SHP77 treated with DMSO at 0.1 percent for 48 hours (cell line): ENCODE data around the gene THBD.

Experiments used
- DNase-seq: peaks from one replicate; lab custom pipeline; 2025; lab: John Stamatoyannopoulos, UW

Gene THBD

GRCh38 chr20:23049201-23050075 is at the start of gene THBD:
TSS of gene THBD (minus strand) at chr20:23049672. CDS start at chr20:23049504, 168 bp downstream.
- DNase-seq: no peak

DNA sequence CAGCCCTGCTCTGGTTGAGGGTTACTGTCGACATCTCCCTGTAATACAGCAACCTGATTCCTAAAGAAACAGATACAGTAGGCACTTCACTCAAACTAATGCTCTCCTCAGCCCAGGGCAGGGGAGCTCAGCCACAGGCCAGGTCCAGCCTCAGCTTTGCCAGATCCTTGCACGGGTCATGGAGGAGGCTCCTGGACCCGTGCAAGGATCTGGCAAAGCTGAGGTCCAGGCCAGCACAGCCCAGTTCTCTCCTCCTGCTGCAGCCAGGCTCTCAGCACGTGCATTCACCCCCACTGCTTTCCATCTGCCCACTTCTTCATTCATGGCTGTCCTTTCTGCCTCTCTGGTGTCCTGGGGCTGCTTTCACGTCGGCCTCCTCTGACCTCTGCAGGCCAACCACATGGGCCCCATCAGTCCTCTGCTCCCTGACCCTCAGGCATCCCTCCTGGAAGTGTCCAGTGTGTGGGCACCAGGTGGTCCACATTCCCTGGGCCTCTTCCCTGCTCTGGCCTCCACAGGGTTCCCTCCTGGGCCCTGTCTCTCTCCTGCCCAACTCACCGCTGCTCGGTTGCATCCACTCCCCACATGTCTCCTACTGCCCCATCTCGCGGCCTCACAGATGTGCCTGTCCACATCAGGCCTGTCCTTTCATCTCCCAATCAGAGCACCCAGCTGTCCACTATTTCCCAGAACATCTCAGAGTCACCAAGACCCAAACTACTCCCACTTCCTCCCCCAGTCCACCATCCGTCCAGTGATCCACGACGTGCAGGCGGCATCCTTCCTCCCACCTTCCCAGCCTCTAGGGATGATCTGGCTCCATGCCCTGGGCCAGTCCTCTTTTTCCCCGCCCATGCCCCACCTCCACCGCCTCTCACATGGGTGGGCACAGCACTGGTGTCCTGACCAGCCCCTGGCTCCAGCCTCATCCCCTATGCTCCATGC is 48.4 kb upstream of the THBD start:
- DNase-seq: no peak

GRCh38 chr20:23096986-23097520 is 47.6 kb upstream of the THBD start:
- DNase-seq: no peak

- DNase-seq: no peak
These were observed 46.6 kb upstream of the THBD start for GRCh38 chr20:23096097-23096496.

DNA sequence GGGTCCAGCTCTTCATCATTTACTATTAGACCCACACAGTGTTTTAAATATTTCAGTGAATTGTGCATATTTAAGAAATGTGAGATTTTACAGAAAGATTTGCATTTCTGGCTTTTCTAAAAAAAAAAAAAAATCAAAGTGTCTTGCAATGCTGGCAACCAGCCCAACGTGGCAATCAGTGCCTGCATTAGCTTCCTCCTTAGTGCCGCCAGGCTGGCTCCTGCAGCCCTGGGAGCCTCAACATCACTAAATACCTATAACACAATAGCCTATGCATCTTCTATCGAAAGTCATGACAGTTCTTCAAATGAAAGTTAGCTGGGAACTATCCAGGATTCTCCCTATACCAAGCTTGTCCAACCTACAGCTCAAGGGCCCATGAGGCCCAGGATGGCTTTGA is 46.0 kb upstream of the THBD start:
- no peak for DNase-seq

- no peak for DNase-seq
These were observed 45.5 kb upstream of the THBD start for GRCh38 chr20:23094927-23095326.

DNA sequence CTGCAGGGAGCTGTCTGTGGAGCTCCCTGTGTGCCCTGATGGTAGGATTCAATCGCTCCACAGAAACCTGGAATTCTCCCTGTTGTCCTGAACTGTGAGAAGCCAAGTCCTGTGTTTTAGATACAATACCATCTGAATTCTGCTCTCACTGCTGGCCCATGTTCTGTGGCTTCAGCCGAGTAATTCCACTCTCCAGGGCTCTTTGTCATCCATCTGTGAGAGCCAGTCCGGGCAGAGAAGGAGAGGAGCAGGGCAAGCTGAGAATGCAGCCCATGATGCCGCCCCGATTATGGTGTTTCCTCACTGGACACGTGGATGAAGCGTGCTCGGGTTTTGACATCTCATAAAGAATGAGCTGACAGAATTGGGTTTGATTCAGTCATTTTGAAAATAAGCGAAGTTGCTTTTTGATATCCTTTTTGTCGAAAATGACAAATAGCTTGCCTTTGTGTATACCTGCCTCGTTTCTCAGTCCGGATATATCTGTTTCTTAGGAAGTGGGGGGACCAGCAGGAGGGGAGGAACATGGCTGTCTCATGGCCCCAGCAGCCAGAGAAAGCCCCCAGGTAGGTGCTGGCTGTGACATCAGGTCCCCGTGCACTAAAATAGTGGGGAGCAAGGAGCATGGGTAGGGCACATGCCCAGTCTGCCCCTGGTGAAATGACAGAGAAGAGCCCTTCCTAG is 44.9 kb upstream of the THBD start:
- no peak for DNase-seq

- no peak for DNase-seq
These were observed 44.1 kb upstream of the THBD start for GRCh38 chr20:23093613-23094012.

- no peak for DNase-seq
These were observed 43.5 kb upstream of the THBD start for GRCh38 chr20:23092861-23093495.

GRCh38 chr20:23092384-23092756 is 42.9 kb upstream of the THBD start:
- DNase-seq: peak; percentile 61

DNA sequence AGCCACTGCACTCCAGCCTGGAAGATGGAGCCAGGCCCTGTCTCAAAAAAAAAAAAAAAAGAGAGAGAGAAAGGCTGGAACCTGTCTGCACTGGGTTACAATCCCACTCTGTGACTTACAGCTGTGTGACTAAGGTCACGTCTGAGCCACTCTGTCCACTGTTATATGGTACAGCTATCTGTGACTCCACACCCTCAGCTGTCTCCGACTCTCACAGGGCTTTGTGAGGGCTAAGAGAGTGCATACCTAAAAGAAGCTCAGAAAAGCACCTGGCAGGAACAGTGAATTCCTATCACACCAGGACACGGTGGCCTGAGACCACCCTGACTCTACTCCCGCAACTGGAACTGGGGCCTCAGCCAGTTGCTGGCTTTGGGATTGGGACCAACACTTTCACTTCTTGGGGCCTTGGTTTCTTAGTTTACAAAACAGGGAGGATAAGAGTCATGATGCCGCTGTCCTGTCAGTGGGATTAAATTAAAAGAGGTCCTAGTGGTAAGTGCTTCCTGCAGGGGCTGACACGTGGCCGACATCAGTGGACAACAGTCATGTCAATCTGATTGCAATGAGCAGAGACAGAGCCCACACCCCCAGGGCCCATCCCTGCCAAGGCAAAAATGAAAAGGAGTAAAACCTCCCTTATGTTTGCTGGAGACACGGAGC is 42.4 kb upstream of the THBD start:
- no peak for DNase-seq

- DNase-seq: no peak
These were observed 41.4 kb upstream of the THBD start for GRCh38 chr20:23090878-23091277.

DNA sequence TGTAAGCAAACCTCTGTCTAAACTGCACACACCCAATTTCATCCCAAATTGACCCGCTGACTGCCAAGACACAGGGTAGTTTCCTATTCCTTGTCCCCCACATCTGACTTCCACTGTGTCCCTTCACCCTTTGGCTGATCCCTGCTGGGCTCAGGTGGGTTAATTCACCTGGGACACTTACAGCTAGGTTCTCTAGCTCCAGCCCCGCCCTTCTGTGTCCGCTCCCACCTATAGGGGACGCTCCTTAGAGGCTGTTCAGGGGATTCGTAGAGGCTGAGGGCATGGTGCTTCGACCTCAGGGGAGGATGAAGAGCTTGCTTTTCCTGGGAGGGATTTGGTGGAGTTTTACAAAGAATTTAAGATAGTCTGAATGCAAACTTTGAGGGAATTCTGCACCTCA is 40.7 kb upstream of the THBD start:
- DNase-seq: no peak

DNA sequence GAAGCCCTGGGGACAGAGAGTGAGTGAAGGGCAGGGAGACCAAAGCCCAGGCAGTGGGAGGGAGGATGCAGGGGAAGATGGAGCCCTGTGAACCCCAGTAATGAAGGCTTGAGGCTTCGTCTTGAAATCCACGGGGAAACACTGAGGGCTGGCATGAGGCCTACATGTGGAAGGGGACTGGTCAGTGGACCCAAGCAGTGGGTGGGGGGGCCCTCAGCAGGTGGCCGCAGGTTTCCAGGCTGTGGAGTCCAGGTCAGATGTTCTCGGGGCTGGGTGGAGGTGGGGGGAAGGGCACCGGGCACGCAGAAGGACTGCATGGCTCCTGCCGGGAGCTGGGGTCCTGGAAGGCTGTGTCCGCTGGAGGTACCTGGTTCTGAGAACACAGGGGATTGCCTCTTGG is 39.4 kb upstream of the THBD start:
- DNase-seq: no peak

GRCh38 chr20:23087587-23088251 is 38.2 kb upstream of the THBD start:
- DNase-seq: no peak

- no peak for DNase-seq
These were observed 37.5 kb upstream of the THBD start for GRCh38 chr20:23086931-23087411.

DNA sequence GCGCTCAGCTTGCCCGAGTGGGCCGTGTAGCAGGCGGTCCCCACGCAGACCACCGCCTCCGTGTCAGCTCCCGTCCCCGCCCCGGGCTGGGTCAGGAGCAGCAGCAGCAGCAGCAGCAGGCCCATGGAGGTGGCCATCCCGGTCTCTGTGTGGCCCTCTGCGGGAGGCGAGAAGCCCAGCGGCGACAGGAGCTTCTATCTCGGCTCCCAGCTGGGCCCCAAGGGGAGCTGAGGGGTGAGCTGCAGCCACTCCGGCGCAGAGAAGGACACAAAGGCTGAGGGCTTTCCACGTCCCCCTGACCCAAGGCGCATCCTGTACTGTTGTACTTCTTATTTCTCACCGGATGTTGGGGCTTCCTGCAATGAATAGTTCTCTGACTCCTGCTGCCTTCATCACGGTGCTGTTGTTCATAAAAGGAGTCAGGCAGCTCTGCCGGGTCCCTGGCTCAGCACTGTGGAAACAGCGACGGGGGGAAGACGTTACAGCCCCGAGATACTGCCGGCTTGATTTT is 36.6 kb upstream of the THBD start, which contains the start of gene CD93:
Gene CD93 (minus strand): TSS at position 269 of the 511 bp plus-strand sequence. CDS start 132 bp downstream, at position 137.
- DNase-seq: no peak

DNA sequence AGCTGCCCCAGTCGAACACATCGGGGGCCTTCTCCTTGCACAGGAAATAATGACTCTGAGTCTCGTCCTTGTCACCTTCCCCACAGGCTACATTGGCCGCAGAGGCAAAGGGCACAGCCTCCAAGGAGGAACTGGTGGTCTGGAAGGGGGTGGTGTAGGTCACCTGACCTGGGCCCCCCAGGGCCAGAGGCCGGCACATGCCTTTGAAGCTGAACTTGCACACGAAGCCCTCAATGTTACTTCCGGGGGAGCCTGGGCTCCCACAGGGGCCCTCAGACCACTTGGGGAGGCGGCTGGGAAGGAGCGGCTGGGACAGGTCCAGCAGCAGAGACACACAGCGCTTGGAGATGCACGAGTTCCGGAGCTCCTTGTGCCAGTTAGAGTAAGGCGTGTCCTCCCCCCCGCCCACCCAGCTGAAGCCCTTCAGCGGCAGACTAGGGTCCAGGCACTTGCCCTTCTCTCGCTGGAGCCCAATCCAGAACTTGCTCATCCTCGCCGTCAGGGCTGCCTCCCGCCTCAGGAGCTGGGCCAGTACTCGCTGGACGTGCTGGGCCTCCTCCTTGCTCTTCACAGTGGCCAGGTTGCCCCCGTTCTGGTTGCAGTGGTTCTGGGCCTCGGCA is 36.1 kb upstream of the THBD start:
- DNase-seq: no peak

- DNase-seq: no peak
These were observed 35.4 kb upstream of the THBD start for GRCh38 chr20:23084845-23085365.
